Glutamatergic neuron (in vitro differentiated cells): ENCODE results near the gene MRPL1. TPM values are rescaled to one million over a fixed set of nuclear protein-coding genes. Genes with fewer than 3 reads are reported as not detected.

Source experiments
- DNase-seq: peaks from one replicate; pipeline ENCODE4 v3.0.0; 2022
- H3K27ac Mint-ChIP-seq: one replicate; pipeline ENCODE4 v1.8.0; 2020; ENCODE audit warnings: mild to moderate bottlenecking, mixed read lengths, inconsistent platforms; ENCODE audit not compliant: unreplicated experiment
- H3K27me3 Mint-ChIP-seq: one replicate; pipeline ENCODE4 v1.8.0; 2020; ENCODE audit warnings: mild to moderate bottlenecking, moderate library complexity, mixed read lengths, inconsistent platforms; ENCODE audit not compliant: unreplicated experiment
- H3K36me3 Mint-ChIP-seq: one replicate; pipeline ENCODE4 v1.8.0; 2020; ENCODE audit warnings: mild to moderate bottlenecking, mixed read lengths, inconsistent platforms; ENCODE audit not compliant: unreplicated experiment
- H3K4me1 Mint-ChIP-seq: one replicate; pipeline ENCODE4 v1.8.0; 2020; ENCODE audit warnings: mild to moderate bottlenecking, low read depth, mixed read lengths, inconsistent platforms; ENCODE audit not compliant: unreplicated experiment
- H3K4me3 Mint-ChIP-seq: one replicate; pipeline ENCODE4 v1.8.0; 2020; ENCODE audit warnings: mild to moderate bottlenecking, mixed read lengths, inconsistent platforms; ENCODE audit not compliant: unreplicated experiment
- H3K9me3 Mint-ChIP-seq: one replicate; pipeline ENCODE4 v1.8.0; 2020; ENCODE audit warnings: mild to moderate bottlenecking, moderate library complexity, mixed read lengths, inconsistent platforms; ENCODE audit not compliant: unreplicated experiment
- total RNA-seq: library from RNA; stranded (reverse); fragmentation: NEBNext Ultra II Directional; extraction: Animal tissue kit (Norgen Biotek cat#: 25700); gene quantifications from one replicate; pipeline ENCODE4 v1.2.1, GENCODE V29; 2021; ENCODE audit not compliant: unreplicated experiment
- TF ChIP-seq, protein P1 (sequence below): fragments of 200-600 bp; sonication (generic); IDR thresholded peaks from one replicate; pipeline ENCODE4 v1.5.0; 2021; ENCODE audit not compliant: partially characterized antibody, unreplicated experiment

MRPL1 gene
- total RNA-seq, 1 donor from 2014 or later, result 20.1 TPM

DNA sequence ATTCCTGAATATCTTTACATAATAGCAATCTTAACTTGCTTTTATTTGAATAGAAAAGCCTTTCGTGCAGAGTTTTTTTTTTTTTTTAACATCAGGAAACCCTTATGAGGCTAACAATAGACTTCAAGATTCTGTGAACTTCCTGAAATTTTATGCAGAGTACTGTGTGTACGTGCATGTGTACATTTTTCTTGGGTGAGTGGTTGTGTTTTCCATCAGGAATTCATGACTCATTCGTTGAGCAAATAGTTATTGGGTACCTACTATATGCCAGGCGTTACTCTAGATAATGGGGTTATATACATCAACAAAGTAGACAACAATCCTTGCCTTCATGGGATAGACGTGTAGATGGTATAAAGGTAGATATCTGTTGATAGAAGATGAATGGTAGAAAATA lies 59.1 kb downstream of the MRPL1 start:
- no peaks in the 10 kb centered on the region for H3K9me3 Mint-ChIP-seq
- no peaks in the 10 kb centered on the region for H3K4me1 Mint-ChIP-seq
- no peak overlapping the region for H3K4me3 Mint-ChIP-seq
- no peaks in the 10 kb centered on the region for H3K36me3 Mint-ChIP-seq
- H3K27me3 Mint-ChIP-seq, result no peaks in the 10 kb centered on the region
- H3K27ac Mint-ChIP-seq, result no peak overlapping the region
- TF ChIP-seq, protein P1, sequence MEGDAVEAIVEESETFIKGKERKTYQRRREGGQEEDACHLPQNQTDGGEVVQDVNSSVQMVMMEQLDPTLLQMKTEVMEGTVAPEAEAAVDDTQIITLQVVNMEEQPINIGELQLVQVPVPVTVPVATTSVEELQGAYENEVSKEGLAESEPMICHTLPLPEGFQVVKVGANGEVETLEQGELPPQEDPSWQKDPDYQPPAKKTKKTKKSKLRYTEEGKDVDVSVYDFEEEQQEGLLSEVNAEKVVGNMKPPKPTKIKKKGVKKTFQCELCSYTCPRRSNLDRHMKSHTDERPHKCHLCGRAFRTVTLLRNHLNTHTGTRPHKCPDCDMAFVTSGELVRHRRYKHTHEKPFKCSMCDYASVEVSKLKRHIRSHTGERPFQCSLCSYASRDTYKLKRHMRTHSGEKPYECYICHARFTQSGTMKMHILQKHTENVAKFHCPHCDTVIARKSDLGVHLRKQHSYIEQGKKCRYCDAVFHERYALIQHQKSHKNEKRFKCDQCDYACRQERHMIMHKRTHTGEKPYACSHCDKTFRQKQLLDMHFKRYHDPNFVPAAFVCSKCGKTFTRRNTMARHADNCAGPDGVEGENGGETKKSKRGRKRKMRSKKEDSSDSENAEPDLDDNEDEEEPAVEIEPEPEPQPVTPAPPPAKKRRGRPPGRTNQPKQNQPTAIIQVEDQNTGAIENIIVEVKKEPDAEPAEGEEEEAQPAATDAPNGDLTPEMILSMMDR, result no peak
- no peak for DNase-seq

DNA sequence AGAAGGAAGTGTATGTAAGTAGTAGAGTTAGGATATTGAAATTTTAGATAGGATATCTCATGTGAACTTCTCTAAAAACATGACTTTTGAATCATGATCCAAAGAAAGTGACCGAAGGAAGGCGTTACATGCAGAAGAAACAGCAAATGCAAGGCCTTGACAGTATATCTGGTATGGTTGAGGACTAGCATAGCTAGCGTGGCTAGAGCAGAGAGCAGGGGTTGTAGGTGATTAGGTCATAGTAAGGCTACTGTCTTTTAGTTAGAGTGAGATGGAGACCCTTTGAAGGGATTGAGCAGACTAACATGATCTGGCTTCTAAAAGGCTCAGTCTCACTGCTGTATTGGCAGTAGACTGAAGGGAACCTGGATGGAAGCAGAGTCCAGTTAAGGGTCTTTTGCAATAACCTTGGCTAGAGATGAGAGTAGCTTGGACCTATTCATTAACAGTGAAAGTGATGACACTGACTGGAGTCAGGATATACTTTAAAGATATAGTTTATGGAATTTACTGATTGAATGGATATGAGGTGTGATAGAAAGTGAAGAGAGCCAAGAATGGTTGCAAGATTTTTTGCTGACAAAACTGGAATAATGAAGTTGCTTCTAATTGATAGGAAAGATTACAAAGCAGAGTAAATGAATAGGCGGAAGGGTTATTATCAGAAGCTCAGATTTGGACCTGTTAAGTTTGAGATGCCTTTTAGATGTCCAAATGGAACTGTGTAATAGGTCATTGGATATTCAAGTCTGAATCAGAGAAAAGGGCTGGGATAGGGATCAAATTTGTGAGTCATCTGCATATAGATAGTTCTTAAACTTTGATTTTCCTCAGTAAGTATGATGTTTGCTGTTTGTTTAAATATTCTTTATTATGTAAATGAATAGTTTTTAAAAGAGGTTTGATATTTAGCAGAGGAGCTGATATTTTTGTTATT lies 59.8 kb downstream of the MRPL1 start:
- no peak overlapping the region for H3K27ac Mint-ChIP-seq
- H3K4me1 Mint-ChIP-seq, result no peaks in the 10 kb centered on the region
- H3K36me3 Mint-ChIP-seq, result no peaks in the 10 kb centered on the region
- no peaks in the 10 kb centered on the region for H3K9me3 Mint-ChIP-seq
- no peak for DNase-seq
- TF ChIP-seq, protein P1, result no peak
- no peak overlapping the region for H3K4me3 Mint-ChIP-seq
- H3K27me3 Mint-ChIP-seq, result no peaks in the 10 kb centered on the region

DNA sequence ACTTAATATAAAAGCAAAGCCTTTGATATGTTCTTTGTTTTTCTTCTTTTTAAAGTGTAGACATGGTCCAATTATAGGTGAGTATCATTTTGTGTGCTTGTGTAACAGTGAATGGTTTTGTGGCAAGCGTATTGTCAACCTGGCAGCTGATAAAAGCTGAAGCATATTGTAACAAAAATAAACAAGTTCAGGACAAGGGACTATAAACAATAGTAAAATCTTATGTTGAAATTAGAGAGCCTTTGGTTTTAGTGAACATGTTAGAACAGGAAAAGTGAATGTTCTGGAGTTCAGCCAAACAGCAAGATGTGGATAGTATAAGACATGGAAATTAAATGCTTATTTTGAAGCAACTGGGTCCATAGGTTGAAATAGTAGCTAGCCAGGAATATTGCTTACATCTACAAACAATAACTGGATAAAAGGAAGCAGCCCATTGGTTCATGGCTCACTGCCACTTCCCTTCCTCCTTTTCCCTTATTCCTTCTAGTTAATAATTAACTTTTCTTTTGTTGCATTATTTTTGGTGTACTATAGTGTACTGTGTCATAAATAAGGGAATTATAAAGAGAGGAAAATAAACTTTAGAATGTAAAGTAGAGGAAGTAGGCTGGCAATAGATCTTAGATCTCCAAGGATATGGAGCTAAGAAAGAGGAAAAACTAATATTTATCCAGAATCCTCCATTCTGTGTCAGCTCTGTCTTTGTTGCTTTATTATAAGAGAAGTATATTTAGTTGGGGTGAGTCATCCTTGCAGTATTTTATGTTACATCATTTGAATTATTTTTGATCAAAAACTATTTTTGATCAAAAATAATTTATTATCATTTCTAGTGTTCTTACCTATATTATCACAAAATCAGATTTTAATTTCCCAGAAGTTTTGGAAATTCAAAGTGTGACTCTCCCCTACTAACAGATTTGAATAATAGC lies 65.6 kb downstream of the MRPL1 start:
- Mint-ChIP-seq H3K27ac (no peak overlapping the region), H3K4me1 (no peaks in the 10 kb centered on the region), H3K27me3 (no peaks in the 10 kb centered on the region), H3K9me3 (no peaks in the 10 kb centered on the region), H3K4me3 (no peak overlapping the region), H3K36me3 (no peaks in the 10 kb centered on the region)
- DNase-seq, result no peak
- TF ChIP-seq, protein P1, result no peak

DNA sequence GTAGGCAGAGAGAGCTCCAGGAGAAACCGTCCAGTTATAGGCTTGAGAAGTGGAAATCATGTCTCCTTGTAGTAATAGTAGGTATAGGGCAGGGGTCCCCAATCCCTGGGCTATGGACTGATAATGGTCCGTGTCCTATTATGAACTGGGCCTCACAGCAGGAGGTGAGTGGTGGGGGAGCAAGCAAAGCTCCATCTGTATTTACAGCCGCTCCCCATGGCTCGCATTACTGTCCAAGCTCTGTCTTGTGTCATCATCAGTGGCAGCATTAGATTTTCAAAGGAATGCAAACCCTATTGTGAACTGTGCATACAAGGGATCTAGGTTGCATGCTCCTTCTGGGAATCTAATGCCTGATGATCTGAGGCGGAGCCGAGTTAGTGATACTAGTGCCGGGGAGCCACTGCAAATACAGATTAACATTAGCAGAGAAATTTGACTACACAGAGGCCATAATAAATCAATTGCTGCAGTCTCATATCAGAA lies 67.6 kb downstream of the MRPL1 start:
- Mint-ChIP-seq H3K27ac (no peak overlapping the region), H3K4me3 (no peak overlapping the region), H3K9me3 (no peaks in the 10 kb centered on the region), H3K27me3 (no peaks in the 10 kb centered on the region), H3K36me3 (no peaks in the 10 kb centered on the region), H3K4me1 (peaks cover 2% of the 10 kb centered on the region)
- DNase-seq, result no peak
- TF ChIP-seq, protein P1, result no peak
